ENCODE results near the gene AKAP17A. TPM values are rescaled to one million over a fixed set of nuclear protein-coding genes. Genes with fewer than 3 reads are reported as not detected.

The AKAP17A gene
- total RNA-seq, 1 experiment from 2014 or later, result 15.3 TPM

DNA sequence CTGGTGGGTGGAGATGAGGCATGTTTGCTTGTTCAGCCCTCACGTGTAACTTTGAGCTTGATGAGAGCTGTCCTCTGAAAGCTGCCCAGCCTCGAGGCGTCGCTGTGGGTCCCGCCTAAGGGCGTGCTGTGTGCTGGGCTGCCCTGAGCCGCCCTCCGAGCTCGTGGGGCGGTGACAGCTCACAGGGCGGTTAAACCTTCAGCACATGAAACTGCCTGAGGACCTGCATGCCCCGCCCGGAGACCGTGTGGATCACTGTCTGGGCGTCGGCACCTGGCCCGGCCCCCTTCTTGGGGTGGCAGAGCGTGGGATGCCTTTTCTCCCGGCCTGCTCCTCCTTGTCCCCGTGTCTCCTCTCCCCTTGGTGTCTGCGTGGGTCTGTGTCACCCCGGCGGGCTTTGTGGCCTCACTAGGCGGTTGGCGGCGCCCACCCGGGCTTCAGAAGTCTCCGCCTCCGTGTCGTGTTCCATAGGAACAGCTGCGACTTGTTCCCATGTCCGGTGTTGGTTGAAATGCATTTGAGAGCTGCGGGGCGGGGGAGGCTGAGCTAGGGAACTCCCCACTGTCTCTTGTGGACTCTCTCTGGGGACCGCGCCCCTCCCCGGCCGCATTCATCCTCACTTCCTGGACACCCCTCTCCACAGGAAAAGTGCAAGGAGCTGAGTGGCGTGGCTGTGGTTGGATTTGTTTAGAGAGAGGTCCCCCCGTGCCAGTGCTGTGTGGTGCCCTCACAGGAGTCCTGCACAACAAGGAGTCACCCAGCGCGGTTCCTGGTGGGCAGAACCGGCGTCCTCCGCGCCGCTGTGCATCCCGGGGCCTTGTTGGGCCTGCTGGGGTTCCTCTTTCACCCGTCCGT, 6.8 kb downstream of the AKAP17A start:
- in situ Hi-C loops (cut with HindIII; ENCODE audit: low pct_unique_long_range_greater_than_20kb, low sequenced_read_pairs), result no loop called here
- no peak for DNase-seq (ENCODE audit: low read depth, low spot score)

DNA sequence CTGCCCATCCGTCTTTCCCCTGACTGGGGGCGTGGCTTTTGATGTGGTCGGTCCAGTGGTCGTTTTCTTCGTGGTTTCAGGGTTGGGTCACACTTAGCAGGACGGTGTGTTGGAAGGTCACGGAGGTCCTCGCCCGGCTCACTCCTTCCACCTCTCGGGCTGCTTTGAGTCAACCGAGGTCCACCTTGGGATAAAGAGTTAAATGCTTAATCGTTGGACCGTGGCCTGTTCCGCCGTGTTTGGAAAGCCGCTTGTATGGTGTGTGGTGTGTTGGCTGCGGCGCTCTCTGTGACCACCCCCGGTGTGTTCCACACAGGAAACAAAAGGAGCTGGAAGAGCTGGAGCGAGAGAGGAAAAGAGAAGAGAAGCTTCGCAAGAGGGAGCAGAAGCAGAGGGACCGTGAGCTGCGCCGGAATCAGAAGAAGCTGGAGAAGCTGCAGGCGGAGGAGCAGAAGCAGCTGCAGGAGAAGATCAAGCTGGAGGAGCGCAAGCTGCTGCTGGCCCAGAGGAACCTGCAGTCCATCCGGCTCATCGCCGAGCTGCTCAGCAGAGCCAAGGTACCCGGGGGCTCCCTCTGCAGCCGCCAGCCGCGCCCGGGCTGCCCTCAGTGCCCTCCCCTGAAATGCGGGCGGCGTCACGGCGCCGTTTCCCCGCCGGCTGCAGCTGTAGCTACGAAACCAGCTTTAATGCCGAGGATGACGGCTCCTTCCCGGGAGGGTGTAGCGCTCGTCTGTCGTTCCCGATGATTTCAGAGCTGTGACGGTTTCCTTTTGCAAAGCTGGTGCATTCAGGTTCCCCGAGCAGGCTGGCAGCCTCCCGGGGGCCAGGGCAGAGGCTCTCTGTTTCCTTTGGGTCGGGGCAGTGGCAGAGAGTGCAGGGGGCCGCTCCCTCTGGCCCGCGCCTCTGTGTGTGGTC, 7.7 kb downstream of the AKAP17A start:
- DNase-seq (ENCODE audit: low read depth, low spot score), result no peak
- in situ Hi-C loops (cut with HindIII; ENCODE audit: low pct_unique_long_range_greater_than_20kb, low sequenced_read_pairs), result no loop called here

DNA sequence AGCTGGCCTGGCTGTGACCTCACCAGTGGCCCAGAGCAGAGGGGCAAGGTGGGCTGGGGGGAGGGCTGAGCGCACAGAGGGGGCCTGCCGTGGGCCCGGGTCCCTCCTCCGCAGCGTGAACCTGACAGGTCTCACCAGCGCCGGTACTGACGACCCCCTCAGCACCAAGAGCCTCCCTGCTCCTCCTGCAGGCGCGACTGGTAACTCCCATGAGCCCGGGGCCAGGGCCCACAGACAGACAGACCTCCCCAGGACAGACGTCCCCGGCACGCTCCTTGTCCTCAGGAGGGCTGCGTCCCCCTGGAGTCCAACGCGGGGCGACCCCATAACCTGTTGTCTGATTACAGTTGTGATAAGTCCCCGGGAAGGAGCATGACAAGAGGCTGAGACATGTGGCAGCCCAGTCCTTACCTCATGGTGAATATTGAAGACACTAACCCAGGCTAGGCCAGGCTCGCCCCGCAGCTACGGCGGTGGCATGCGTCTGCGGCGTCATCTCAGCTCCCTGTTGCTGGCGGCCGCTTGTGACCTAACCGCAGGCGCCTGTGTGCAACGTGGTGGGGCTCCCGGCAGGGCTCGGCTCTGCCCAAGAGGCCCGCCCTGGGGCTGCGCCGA, 8.5 kb downstream of the AKAP17A start:
- in situ Hi-C loops (cut with HindIII; ENCODE audit: low pct_unique_long_range_greater_than_20kb, low sequenced_read_pairs), result no loop called here
- no peak for DNase-seq (ENCODE audit: low read depth, low spot score)

DNA sequence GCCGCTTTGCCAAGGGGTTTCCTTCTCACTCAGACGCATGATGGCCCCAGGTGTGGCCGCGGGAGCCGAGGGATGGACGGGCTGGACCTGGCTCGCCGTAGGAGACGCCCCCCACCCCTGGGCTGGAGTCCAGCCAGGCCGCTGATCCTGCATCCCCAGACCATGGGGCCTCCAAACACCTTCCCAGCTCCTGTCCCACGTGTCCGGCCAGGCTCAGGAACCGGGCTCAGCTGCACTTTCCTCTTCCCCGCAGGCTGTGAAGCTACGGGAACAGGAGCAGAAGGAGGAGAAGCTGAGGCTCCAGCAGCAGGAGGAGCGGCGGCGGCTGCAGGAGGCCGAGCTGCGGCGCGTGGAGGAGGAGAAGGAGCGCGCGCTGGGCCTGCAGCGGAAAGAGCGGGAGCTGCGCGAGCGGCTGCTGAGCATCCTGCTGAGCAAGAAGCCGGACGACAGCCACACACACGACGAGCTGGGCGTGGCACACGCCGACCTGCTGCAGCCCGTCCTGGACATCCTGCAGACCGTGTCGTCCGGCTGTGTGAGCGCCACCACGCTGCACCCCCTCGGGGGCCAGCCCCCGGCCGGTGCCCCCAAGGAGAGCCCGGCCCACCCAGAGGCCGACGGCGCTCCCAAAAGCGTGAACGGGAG, 9.1 kb downstream of the AKAP17A start:
- DNase-seq (ENCODE audit: low read depth, low spot score), result no peak
- in situ Hi-C loops (cut with HindIII; ENCODE audit: low pct_unique_long_range_greater_than_20kb, low sequenced_read_pairs), result no loop called here

DNA sequence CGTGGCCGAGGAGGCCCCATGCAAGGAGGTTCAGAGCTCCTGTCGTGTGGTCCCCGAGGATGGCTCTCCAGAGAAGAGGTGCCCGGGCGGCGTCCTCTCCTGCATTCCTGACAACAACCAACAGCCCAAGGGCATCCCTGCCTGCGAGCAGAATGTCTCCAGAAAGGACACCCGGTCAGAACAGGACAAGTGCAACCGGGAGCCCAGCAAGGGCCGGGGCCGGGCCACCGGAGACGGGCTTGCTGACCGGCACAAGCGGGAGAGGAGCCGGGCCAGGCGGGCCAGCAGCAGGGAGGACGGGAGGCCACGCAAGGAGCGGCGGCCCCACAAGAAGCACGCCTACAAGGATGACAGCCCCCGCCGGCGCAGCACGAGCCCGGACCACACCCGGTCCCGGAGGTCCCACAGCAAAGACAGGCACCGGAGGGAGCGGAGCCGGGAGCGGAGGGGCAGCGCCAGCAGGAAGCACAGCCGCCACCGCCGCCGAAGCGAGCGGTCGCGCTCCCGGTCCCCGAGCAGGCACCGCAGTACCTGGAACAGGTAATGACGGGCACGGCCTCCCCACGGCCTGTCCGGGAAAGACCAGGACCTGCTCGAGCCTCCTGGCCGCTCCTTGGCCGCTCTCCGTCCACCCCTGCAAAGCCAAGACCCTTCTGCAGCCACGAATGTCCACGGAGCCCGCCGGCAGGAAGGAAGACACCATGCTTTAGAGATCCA, 9.8 kb downstream of the AKAP17A start:
- in situ Hi-C loops (cut with HindIII; ENCODE audit: low pct_unique_long_range_greater_than_20kb, low sequenced_read_pairs), result no loop called here
- DNase-seq (ENCODE audit: low read depth, low spot score), result no peak

DNA sequence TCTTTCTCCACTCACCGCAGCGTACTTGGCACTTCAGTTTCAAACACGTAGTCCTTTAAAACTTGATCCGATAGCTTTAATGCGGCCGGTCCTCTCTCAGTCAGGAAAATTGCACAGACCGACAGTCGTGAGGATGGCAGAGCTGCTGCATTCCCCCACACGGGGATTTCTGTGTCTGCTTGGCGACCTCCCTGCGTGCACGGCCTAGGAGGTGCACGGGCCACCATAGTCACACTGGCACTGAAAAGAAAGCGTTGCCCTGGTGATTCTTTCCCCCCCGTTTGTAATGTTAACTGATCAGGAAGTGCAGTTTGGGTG, 10.3 kb downstream of the AKAP17A start:
- no peak for DNase-seq (ENCODE audit: low read depth, low spot score)
- in situ Hi-C loops (cut with HindIII; ENCODE audit: low pct_unique_long_range_greater_than_20kb, low sequenced_read_pairs), result no loop called here

DNA sequence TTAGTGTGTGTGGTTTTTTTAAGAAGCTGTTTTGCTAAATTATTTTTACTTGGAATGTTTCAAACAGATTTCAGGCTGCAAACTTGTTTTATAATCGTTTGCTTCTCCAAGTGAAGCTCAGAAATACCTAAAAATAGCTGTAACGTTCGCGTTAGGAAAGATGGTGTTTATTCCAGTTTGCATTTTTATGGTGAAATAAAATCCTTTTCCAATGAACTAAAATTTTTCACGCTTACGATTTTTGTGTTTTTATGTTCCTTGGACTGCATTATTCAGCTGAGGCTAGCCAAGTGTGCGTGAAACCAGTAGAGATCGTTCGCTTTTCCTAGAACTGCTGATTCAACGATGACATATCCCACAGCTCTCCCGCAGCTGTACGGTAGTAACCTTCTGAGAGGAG, 10.9 kb downstream of the AKAP17A start:
- in situ Hi-C loops (cut with HindIII; ENCODE audit: low pct_unique_long_range_greater_than_20kb, low sequenced_read_pairs), result no loop called here
- no peak for DNase-seq (ENCODE audit: low read depth, low spot score)

DNA sequence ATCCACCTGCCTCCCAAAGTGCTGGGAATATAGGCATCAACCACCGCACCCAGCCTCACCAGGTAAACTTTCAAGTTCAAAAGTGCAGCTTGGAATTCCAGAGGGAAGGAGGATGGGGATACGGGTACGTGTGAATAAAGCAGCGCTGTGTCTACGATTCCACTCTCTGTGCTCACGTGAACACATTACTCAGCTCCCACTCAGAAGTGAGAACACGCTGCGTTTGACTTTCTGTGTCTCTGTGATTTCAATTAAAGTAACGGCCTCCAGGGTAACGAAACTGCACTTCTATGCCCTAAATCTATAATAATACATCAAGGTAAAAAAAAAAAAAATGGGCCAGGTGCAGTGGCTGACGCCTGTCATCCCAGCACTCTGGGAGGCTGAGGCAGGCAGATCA, 15.1 kb downstream of the AKAP17A start:
- in situ Hi-C loops (cut with HindIII; ENCODE audit: low pct_unique_long_range_greater_than_20kb, low sequenced_read_pairs), result no loop called here

DNA sequence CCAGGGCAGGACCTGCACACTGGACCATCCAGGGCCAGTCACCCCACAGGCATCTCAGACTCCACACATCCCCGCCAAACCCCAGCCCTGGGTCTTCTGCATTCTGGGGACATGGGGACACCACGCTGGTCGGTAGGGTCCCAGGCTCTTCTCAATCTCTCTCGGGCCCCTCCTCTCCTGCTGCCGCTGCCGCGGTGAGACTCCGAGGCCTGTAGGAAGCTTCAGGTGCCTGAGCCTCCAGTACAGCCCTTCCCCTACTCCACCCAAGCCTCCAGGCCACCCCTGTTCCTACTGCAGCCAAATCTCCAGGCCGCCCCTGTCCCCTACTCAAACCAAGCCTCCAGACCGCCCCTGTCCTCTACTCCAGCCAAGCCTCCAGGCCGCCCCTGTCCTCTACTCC, 17.9 kb downstream of the AKAP17A start:
- in situ Hi-C loops (cut with HindIII; ENCODE audit: low pct_unique_long_range_greater_than_20kb, low sequenced_read_pairs), result no loop called here
- no peak for DNase-seq (ENCODE audit: low read depth, low spot score)

More for the DNA sequence above, 15.1 kb downstream of the AKAP17A start:
- no peak for DNase-seq (ENCODE audit: low read depth, low spot score)

DNA sequence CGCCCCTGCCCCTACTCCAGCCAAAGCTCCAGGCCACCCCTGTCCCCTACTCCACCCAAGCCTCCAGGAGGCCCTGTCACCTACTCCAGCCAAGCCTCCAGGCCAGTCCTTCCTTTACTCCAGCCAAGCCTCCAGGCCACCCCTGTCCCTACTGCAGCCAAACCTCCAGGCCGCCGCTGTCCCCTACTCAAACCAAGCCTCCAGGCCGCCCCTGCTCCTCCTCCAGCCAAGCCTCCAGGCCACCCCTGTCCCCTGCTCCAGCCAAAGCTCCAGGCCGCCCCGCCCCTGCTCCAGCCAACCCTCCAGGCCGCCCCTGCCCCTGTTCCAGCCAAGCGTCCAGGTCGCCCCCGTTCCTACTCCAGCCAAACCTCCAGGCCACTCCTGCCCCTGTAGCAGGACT, 18.4 kb downstream of the AKAP17A start:
- in situ Hi-C loops (cut with HindIII; ENCODE audit: low pct_unique_long_range_greater_than_20kb, low sequenced_read_pairs), result no loop called here
- DNase-seq (ENCODE audit: low read depth, low spot score), result no peak

DNA sequence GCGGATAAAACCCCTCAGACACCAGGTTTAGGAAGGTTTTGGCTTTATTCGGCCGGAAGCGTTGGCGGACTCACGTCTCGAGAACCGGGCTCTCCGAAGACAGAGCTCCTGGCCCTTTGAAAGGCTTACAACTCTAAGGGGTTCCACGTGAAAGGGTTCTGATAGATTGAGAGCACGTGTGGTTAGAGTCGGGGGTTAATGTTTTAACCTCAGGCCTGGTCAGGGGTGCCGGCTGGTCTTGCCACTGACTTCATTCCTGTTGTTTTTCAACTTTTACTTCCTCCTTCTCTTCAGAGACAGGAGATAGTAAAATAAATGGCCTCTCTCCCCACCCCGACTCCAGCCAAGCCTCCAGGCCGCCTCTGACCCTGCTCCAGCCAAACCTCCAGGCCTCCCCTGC, 18.8 kb downstream of the AKAP17A start:
- no peak for DNase-seq (ENCODE audit: low read depth, low spot score)
- in situ Hi-C loops (cut with HindIII; ENCODE audit: low pct_unique_long_range_greater_than_20kb, low sequenced_read_pairs), result no loop called here

DNA sequence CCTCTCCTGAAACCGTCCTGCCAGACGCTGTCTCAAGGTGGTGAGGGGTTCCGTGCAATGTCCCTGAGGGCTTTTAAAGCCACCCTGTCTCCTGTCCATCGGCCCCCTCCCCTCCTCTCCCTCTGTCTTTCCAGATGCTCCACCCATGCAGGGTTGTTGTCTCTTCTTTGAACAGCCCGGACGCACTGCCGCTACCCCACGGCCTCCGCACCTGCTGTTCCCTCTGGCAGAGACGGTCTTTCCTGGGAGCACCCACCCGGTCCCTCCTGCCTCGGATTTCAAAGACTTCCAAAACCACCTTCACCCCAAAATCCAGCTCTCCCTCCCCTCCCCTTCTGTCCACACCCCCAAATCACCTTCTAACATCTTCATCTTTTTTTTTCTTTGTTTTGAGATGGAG, 19.3 kb downstream of the AKAP17A start:
- DNase-seq (ENCODE audit: low read depth, low spot score), result no peak
- in situ Hi-C loops (cut with HindIII; ENCODE audit: low pct_unique_long_range_greater_than_20kb, low sequenced_read_pairs), result no loop called here

DNA sequence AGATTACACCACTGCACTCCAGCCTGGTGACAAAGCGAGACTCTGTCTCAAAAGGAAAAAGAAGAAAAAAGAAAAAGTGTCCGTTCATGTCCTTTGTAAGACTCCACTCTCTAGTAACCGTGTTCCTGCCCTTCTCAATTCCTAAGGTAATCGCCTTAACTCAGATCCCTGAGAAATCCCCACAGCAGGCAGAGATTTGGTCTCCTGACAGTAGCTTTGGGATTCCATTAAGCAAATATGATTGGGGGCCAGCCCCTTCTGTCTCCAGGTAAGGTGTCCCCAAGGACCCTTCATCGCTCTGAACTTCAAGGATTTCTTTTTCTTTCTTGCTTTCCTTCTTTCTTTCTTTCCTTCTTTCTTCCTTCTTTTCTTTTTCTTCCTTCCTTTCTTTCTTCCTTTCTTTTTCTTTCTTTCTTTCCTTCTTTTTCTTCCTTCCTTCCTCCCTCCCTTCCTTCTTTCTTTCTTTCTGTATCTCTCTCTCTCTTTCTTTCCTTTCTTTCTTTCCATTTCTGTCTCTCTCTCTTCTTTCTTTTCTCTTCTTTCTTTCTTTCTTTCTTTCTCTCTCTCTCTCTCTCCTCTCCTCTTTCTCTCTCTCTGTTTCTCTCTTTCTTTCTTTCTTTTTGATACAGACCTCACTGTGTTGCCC, 21.4 kb downstream of the AKAP17A start:
- in situ Hi-C loops (cut with HindIII; ENCODE audit: low pct_unique_long_range_greater_than_20kb, low sequenced_read_pairs), result no loop called here
- DNase-seq (ENCODE audit: low read depth, low spot score), result no peak

DNA sequence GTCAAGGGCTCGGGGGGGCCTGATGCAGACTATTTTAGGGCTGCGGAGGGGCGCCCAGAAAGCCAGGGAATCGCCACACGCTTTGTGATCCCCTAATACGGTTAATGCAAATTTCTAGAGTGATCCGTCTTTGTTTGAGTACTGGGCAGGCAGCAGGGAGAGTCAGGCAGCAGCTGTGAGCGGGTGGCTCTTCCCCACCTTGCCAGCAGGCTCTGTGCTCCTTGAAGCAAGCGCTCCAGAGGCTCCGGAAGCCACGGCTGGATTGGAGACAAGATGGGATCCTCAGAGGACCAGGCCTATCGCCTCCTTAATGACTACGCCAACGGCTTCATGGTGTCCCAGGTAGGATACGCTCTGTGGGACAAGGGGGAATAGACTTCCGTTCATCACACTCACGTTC, 23.5 kb downstream of the AKAP17A start, which contains the start of gene ASMT:
Gene ASMT (plus strand): TSS at position 133 of the 400 bp plus-strand sequence. CDS start 141 bp downstream, at position 274.
- in situ Hi-C loops (cut with HindIII; ENCODE audit: low pct_unique_long_range_greater_than_20kb, low sequenced_read_pairs), result no loop called here

DNA sequence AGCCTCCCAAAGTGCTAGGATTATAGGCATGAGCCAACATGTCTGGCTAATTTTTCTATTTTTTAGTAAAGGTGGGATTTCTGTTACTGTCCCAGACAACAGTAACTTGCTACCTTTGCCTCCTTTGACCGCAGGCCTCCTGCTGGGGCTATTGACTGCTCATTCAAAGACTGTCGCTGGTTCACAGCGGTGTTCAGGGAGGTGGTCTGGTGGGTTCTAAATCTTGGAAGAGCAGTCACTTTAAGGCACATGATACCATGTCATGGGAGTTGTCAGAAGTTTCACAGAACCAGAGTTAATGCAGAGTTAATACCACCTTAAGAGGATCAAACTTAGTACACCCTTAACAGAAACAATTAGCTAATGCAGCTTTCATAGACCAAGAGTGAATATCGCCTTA, 27.3 kb downstream of the AKAP17A start:
- in situ Hi-C loops (cut with HindIII; ENCODE audit: low pct_unique_long_range_greater_than_20kb, low sequenced_read_pairs), result no loop called here
- DNase-seq (ENCODE audit: low read depth, low spot score), result peak; percentile 8

More for the DNA sequence above, 23.5 kb downstream of the AKAP17A start, which contains the start of gene ASMT:
- no peak for DNase-seq (ENCODE audit: low read depth, low spot score)

DNA sequence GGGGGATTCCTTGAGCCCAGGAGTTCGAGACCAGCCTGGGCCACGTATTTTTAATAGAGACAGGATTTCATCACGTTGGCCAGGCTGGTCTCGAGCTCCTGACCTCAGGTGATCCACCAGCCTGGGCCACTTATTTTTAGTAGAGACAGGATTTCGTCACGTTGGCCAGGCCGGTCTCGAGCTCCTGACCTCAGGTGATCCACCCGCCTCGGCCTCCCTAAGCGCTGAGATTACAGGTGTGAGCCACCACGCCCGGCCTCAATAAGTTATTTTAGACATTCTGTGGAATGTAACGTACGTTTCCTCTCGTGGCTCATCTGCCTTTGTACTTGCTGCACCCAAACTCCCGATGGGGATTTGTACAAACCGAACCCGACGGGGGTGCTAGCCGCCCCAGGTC, 32.3 kb downstream of the AKAP17A start:
- no peak for DNase-seq (ENCODE audit: low read depth, low spot score)
- in situ Hi-C loops (cut with HindIII; ENCODE audit: low pct_unique_long_range_greater_than_20kb, low sequenced_read_pairs), result no loop called here

Measured in SK-MEL-5 (cell line).